Stimulated activated CD4-positive, alpha-beta T cell treated with anti-CD3 and anti-CD28 coated beads, Interleukin-12 subunit alpha, Interleukin-12 subunit beta, amount 100 ng/mL, for 48 hours (primary cell): ENCODE data around the gene KIF5C.
"Not testable (repeated sequence)": the region's sequence is repeated elsewhere in the genome, so short reads cannot be mapped to it uniquely, and the experiment has no call there.

Experiments
- DNase-seq, 3 donors: peaks; one replicate each; pipeline ENCODE4 v3.0.0-alpha.2; 2020; ENCODE audit warnings: low read depth in 2 of 3, low spot score in 1 of 3

KIF5C gene

GRCh38 chr2:148963461-148963860 is 88.4 kb downstream of the KIF5C start:
- no peak for DNase-seq

DNA sequence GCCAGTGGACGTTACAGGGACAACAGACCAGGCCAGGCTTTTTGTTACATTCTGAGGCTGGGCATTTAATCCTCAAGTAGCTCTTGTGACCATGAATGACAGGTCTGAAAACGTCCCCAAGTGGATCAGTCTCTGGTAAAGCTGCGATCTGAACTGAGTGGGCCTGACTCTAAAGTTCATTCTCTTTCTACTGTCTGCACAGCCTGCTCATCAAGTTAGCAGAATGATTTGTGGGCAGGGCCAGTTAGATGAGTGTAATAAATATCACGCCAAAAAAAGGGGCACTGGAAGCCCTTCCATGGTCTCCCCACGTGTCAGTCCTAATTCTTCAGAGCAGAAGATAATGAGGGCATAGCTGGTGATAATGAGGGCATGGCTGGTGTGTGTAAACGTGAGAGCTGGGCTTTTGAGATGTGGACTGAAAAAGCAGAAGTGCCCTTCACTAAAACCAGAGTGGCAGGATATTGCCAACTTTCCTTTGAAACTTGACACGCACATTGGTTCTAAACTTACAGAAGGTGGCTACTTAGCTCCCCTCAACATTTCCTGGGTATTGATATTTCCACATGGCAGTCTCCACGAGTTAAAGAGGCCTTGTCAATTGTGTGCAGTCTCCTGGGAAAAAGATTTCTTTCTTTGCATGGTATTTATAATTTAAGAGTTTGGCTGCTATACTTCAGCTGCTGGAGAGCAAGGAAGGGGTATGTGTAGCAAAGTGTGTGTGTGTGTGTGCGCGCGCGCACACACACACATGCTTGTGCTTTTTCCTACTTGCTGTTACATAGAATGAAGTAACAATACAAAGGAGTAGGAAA is 90.8 kb downstream of the KIF5C start:
- no peak for DNase-seq

DNA sequence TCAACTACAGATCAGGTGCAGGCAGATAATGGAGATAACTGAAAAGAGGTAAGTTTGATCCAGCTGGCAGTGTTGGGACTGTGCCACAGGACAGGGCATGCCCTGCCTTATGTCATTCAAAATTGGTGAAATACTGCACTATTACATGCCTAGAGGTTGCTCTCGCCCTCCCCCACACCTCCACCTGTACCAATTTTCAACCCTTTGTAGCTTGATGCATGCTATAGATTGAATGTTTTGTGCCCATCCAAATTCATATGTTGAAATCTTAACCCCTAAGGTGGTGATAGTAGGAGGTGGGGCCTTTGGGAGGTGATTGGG is 91.4 kb downstream of the KIF5C start:
- no peak for DNase-seq

GRCh38 chr2:148967056-148967455 is 92.0 kb downstream of the KIF5C start:
- no peak for DNase-seq

DNA sequence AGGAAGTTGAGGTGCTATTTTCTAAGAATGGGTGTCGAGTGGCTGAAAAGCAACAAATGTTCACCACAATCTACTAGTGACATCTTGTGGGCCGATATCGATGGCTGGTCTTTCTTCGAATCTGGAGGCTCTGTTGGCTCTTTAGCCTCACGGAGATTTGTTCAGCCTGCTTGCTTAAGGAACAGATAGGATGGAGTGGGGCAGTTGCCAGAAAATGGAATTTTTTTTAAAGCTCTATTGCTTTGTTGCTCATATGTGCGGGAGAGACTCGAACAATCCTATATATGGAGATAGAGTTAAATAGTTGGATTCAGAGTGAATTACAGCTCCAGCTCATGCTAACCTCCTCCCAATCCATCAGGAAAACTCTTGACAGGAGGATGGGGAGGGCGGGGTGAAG is 92.6 kb downstream of the KIF5C start:
- DNase-seq, result no peak

DNA sequence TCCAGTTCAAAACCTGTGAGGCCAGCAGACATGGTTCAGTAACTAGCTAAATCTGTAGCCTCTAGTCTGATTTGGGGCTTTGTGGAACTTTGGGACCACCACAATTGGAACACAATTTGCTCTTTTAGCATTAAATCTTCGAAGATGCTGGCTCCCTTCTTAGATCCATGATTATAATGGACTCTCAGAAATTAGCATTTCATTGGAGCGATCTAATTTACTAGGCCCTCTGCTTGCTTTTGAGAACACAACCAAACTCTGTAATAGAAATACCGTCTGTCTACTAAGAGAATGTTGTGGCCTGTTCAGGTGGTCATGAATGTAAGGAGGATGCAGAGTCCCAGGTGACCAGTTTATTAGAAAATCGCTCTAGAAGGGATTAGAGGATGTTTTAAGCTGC is 93.3 kb downstream of the KIF5C start:
- no peak for DNase-seq

GRCh38 chr2:148968776-148969319 is 93.8 kb downstream of the KIF5C start:
- DNase-seq, result no peak

DNA sequence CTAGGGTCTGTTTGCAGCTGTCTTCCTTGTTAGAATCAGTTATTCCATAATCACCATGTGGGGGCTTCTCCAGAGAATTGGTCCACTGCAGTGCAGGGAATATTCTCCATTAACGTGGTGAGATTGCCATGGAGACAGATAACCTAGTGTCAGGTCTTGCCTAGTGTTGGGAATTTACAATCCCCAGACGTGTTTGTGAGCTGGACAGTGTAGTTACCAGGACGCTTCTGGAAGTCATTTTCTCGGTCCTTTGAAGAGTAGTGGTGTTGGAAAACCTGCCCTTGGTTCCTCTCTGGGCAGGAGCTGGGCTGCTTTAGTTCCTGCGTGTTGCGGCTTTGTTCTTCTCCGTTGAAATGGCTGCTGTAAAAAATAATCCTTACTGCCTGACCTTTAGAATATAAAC is 94.6 kb downstream of the KIF5C start:
- no peak for DNase-seq

GRCh38 chr2:148970385-148970784 is 95.4 kb downstream of the KIF5C start:
- DNase-seq, result no peak

DNA sequence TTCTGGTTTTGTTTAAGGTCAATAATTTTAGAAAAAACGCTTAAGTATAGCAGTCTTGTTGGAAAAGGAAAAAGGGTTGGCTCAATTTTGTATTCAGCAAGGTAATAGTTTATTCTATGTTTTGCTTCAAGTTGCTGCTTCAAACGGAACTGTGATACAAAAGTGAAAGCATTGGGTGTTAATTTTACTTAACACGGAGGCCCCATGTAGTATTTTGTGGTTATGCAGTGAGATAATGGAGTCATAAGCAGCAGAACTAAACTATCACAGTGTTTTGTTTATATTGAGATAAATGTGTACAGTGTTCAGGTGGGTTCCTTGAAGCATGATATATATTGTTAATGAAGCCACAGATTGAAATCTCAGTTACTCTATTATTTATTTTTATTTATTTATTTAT is 96.5 kb downstream of the KIF5C start:
- no peak for DNase-seq

GRCh38 chr2:148974095-148974494 is 99.1 kb downstream of the KIF5C start:
- no peak for DNase-seq

DNA sequence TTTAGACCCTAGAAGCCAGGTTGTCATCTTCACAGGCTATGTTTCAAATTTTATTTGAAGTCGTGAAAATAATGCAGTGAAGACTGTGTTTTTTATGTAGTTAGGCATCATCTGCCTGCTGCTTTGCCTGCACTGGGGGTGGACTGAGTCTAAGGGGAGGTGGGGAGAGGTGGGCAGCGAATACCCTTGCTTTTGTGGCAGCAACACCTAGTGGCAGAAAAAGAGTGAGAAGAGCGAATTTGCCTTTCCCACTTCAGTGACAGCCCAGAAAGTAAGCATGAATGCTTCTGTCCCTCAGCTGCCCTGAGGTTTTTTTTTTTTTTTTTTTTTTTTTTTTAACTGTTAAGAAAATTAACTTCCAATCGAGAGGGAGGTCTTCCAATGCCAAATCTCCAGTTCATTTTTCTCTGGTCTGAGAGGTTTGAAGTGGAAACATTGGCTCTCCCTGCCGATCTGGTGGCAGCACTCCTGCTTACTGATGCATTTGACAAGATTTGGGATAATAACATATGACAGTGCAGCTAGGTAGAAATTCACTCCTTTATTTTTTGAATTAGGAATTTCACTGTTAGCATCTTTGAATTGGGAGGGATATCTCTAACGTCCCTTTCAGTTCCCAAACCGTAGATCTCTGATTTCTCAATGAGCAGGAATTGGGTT is 103.1 kb downstream of the KIF5C start:
- no peak for DNase-seq

- no peak for DNase-seq
Measured at GRCh38 chr2:148978706-148979105, 103.7 kb downstream of the KIF5C start.

GRCh38 chr2:148979164-148979918 is 104.3 kb downstream of the KIF5C start:
- DNase-seq, result no peak

DNA sequence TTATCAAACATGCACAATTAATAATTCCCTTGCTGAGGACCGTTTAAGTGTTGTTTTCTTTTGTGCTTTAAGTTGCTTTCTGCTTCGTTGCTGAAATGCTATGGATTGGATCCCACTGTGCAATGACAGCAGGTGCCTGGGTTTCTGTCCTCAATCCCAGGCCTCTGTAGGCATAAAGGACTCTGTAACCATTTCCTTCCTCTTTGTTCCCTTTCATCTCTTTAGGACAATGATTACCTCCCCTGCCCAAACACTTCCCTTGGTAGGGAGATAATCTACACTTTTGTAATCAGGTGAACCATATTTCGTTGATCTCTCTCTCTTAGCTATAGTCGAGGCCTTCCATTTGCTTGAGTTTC is 104.9 kb downstream of the KIF5C start:
- no peak for DNase-seq

DNA sequence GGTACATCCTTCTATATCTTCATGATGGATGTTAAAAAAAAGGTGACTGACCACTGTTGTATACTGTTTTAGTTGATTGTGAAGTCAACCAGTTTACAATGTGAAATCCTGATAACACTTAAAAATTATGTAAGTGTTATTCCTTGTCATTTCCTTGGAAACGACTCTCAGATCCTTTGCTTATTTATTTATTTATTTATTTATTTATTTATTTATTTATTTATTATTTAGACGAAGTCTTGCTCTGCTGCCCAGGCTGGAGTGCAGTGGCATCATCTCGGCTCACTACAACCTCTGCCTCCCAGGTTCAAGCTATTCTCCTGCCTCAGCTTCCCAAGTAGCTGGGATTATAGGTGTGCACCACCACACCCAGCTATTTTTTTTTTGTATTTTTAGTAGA is 105.5 kb downstream of the KIF5C start:
- DNase-seq, result not testable (repeated sequence)

DNA sequence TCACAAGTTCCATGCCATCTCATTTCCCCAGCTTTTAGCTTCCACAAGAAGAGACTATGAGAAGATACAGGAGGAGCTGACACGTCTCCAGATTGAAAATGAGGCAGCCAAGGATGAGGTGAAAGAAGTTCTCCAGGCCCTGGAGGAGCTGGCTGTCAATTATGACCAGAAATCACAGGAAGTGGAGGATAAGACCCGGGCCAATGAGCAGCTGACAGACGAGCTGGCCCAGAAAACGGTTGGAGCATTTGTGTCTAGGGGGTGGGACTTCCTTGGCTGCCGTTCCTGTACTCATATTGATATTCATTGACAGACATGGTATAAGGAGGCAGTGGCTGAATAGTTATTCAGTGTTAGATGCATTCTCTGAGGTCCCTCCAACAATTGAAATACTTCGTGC is 106.3 kb downstream of the KIF5C start:
- DNase-seq, result no peak

DNA sequence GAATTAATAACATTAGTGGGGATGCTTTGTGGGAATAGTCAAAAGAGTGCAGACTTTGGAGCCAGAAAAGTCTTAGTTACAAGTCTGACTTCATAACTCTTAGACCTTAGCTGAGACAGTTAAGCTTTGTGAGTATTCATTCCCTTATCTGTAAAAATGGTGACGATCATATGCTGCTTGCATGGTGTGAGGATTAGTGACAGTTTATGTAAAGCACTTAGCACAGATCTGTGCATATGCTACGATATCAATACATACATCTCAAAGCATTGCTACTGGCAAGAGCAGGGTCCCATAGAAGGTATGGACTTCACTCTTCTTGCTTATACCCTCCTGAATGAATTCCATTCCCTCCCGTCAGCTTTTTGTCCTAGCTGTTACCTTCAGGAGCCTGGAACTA is 106.8 kb downstream of the KIF5C start:
- DNase-seq, result no peak

DNA sequence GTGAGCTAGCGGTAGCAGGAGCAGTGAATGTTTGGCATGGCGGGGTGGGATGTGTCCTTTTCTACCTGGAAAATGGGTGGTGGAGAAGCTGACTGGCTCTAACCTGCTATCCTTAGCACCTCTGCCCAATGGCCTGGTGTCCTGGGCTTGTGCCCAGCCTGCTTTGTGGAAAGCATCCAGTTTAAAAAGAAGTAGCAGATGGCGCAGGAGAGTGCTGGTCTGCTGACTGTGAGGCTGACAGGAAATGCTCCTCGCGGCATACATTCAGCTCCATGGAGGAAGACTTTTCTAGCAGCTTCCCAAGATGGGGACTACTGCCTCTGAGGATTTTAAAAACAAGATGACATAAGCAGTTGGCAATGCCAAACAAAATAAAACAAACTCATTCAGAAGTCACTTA is 107.3 kb downstream of the KIF5C start:
- DNase-seq, result no peak

- DNase-seq, result no peak
Measured at GRCh38 chr2:148983896-148984295, 108.9 kb downstream of the KIF5C start.

DNA sequence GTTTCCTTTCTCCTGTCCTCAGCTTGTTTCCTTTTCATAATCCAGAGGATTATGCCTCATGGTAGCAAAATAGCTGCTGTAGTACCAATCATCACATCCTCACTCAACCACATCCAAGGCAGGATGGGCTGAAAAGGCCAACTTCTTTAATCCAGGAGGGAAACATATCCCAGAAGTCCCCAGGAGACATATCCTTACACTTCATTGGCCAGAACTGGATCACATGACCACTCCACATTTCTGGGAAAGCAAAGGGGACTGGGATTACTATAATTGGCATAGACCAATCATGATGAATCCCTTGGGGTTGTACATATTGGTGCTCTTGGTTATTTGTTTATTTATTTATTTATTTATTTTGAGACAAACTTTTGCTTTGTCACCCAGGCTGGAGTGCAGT is 109.4 kb downstream of the KIF5C start:
- DNase-seq, result no peak

- no peak for DNase-seq
Measured at GRCh38 chr2:148987286-148987685, 112.3 kb downstream of the KIF5C start.
